Muscle layer of colon (tissue), 2 donors: ENCODE measurements around the gene SCUBE3.

ENCODE experiments used
- H3K27ac ChIP-seq: one replicate; pipeline ENCODE4 v1.7.0; 2013; ENCODE audit warnings: low read depth, mild to moderate bottlenecking, low read length, moderate library complexity
- H3K27me3 ChIP-seq, 2 donors: one replicate each; pipeline ENCODE4 v1.7.0; 2013; ENCODE audit warnings: low read length in 2 of 2, mild to moderate bottlenecking in 2 of 2; ENCODE audit not compliant: insufficient read depth in 2 of 2, control insufficient read depth in 1 of 2
- H3K36me3 ChIP-seq: one replicate; pipeline ENCODE4 v1.7.0; 2013; ENCODE audit warnings: mild to moderate bottlenecking, low read length; ENCODE audit not compliant: insufficient read depth
- H3K4me1 ChIP-seq: one replicate; pipeline ENCODE4 v1.7.0; 2013; ENCODE audit warnings: mild to moderate bottlenecking, low read length; ENCODE audit not compliant: insufficient read depth
- H3K4me3 ChIP-seq, 2 donors: one replicate each; pipeline ENCODE4 v1.7.0; 2013; ENCODE audit warnings: low read length in 2 of 2, low read depth in 1 of 2, mild to moderate bottlenecking in 1 of 2, moderate library complexity in 1 of 2
- H3K9ac ChIP-seq: one replicate; pipeline ENCODE4 v1.7.0; 2013; ENCODE audit warnings: low read length
- H3K9me3 ChIP-seq: one replicate; pipeline ENCODE4 v1.7.0; 2013; ENCODE audit warnings: mild to moderate bottlenecking, low read length
- donor health status: abdominal sarcoma.
- donor health status: Adenocarcinoma of cecum.

The SCUBE3 gene

GRCh38 chr6:35181933-35182612, 31.7 kb upstream of the SCUBE3 start:
- no peaks in the 10 kb centered on the region for H3K27me3 ChIP-seq
- no peak overlapping the region for H3K9ac ChIP-seq
- no peak overlapping the region for H3K27ac ChIP-seq
- no peak overlapping the region for H3K4me3 ChIP-seq
- peaks cover 30% of the 10 kb centered on the region for H3K4me1 ChIP-seq
- no peaks in the 10 kb centered on the region for H3K36me3 ChIP-seq
- no peaks in the 10 kb centered on the region for H3K9me3 ChIP-seq

GRCh38 chr6:35183281-35183680, 30.5 kb upstream of the SCUBE3 start:
- Histone ChIP-seq H3K9me3 (no peaks in the 10 kb centered on the region), H3K27ac (no peak overlapping the region), H3K4me3 (no peak overlapping the region), H3K36me3 (no peaks in the 10 kb centered on the region), H3K4me1 (peaks cover 30% of the 10 kb centered on the region), H3K9ac (no peak overlapping the region), H3K27me3 (no peaks in the 10 kb centered on the region)

- Histone ChIP-seq H3K27me3 (no peaks in the 10 kb centered on the region), H3K27ac (no peak overlapping the region), H3K9ac (no peak overlapping the region), H3K4me3 (no peak overlapping the region), H3K9me3 (no peaks in the 10 kb centered on the region), H3K4me1 (peaks cover 29% of the 10 kb centered on the region), H3K36me3 (no peaks in the 10 kb centered on the region)
Measured at GRCh38 chr6:35183935-35184334, 29.8 kb upstream of the SCUBE3 start.

- H3K4me3 ChIP-seq, result no peak overlapping the region
- no peaks in the 10 kb centered on the region for H3K9me3 ChIP-seq
- no peak overlapping the region for H3K9ac ChIP-seq
- H3K27me3 ChIP-seq, result no peaks in the 10 kb centered on the region
- H3K4me1 ChIP-seq, result peaks cover 21% of the 10 kb centered on the region
- no peaks in the 10 kb centered on the region for H3K36me3 ChIP-seq
- H3K27ac ChIP-seq, result no peak overlapping the region
Measured at GRCh38 chr6:35184580-35185301, 29.0 kb upstream of the SCUBE3 start.

- no peak overlapping the region for H3K9ac ChIP-seq
- peaks cover 15% of the 10 kb centered on the region for H3K4me1 ChIP-seq
- no peak overlapping the region for H3K27ac ChIP-seq
- H3K9me3 ChIP-seq, result no peaks in the 10 kb centered on the region
- H3K27me3 ChIP-seq, result no peaks in the 10 kb centered on the region
- no peak overlapping the region for H3K4me3 ChIP-seq
- H3K36me3 ChIP-seq, result no peaks in the 10 kb centered on the region
Measured at GRCh38 chr6:35185302-35185681, 28.5 kb upstream of the SCUBE3 start.

- no peak overlapping the region for H3K4me3 ChIP-seq
- H3K36me3 ChIP-seq, result no peaks in the 10 kb centered on the region
- H3K4me1 ChIP-seq, result peaks cover 11% of the 10 kb centered on the region
- no peaks in the 10 kb centered on the region for H3K27me3 ChIP-seq
- no peak overlapping the region for H3K9ac ChIP-seq
- H3K9me3 ChIP-seq, result no peaks in the 10 kb centered on the region
- no peak overlapping the region for H3K27ac ChIP-seq
Measured at GRCh38 chr6:35185971-35186370, 27.8 kb upstream of the SCUBE3 start.

- Histone ChIP-seq H3K9me3 (no peaks in the 10 kb centered on the region), H3K4me3 (no peak overlapping the region), H3K36me3 (no peaks in the 10 kb centered on the region), H3K4me1 (peaks cover 5% of the 10 kb centered on the region), H3K27ac (no peak overlapping the region), H3K9ac (no peak overlapping the region), H3K27me3 (no peaks in the 10 kb centered on the region)
Measured at GRCh38 chr6:35186571-35186970, 27.2 kb upstream of the SCUBE3 start.

- Histone ChIP-seq H3K36me3 (no peaks in the 10 kb centered on the region), H3K9ac (no peak overlapping the region), H3K9me3 (no peaks in the 10 kb centered on the region), H3K27ac (no peak overlapping the region), H3K27me3 (no peaks in the 10 kb centered on the region), H3K4me3 (no peak overlapping the region), H3K4me1 (no peaks in the 10 kb centered on the region)
Measured at GRCh38 chr6:35188886-35189285, 24.9 kb upstream of the SCUBE3 start.

- H3K27ac ChIP-seq, result no peak overlapping the region
- no peaks in the 10 kb centered on the region for H3K36me3 ChIP-seq
- no peaks in the 10 kb centered on the region for H3K27me3 ChIP-seq
- no peak overlapping the region for H3K4me3 ChIP-seq
- H3K9ac ChIP-seq, result no peak overlapping the region
- no peaks in the 10 kb centered on the region for H3K9me3 ChIP-seq
- no peaks in the 10 kb centered on the region for H3K4me1 ChIP-seq
Measured at GRCh38 chr6:35190306-35190705, 23.4 kb upstream of the SCUBE3 start.

GRCh38 chr6:35191889-35192288, 21.9 kb upstream of the SCUBE3 start:
- Histone ChIP-seq H3K4me3 (no peak overlapping the region), H3K9me3 (no peaks in the 10 kb centered on the region), H3K4me1 (no peaks in the 10 kb centered on the region), H3K36me3 (no peaks in the 10 kb centered on the region), H3K9ac (no peak overlapping the region), H3K27ac (no peak overlapping the region), H3K27me3 (no peaks in the 10 kb centered on the region)

GRCh38 chr6:35192301-35192860, 21.4 kb upstream of the SCUBE3 start:
- Histone ChIP-seq H3K9me3 (no peaks in the 10 kb centered on the region), H3K4me1 (no peaks in the 10 kb centered on the region), H3K9ac (no peak overlapping the region), H3K27ac (no peak overlapping the region), H3K4me3 (no peak overlapping the region), H3K36me3 (no peaks in the 10 kb centered on the region), H3K27me3 (no peaks in the 10 kb centered on the region)
